GM12865 (cell line): ENCODE data around the gene EIF4E2.
"Not testable (repeated sequence)": the region's sequence is repeated elsewhere in the genome, so short reads cannot be mapped to it uniquely, and the experiment has no call there.

ENCODE experiments used
- DNase-seq: peaks from one replicate; pipeline ENCODE4 v3.0.0; 2010; ENCODE audit warnings: low read depth
- H3K4me3 ChIP-seq: 2 replicates; pipeline ENCODE4 v1.5.1; 2011; ENCODE audit warnings: mild to moderate bottlenecking, low read depth, low read length, control low read depth
- CTCF ChIP-seq: IDR thresholded peaks from 2 replicates; pipeline ENCODE4 v1.5.1; 2011; ENCODE audit warnings: low read length, control low read depth, low read depth, inconsistent platforms; ENCODE audit not compliant: insufficient read depth; ENCODE audit errors: missing control alignments

The EIF4E2 gene

GRCh38 chr2:232567721-232568120, 17.2 kb downstream of the EIF4E2 start:
- H3K4me3 ChIP-seq = no peak overlapping the region
- DNase-seq = no peak
- no peak for TF ChIP-seq CTCF

GRCh38 chr2:232568161-232568560, 17.7 kb downstream of the EIF4E2 start:
- DNase-seq = no peak
- no peak for TF ChIP-seq CTCF

GRCh38 chr2:232569541-232569940, 19.1 kb downstream of the EIF4E2 start:
- no peak for TF ChIP-seq CTCF
- DNase-seq = no peak
- no peak overlapping the region for H3K4me3 ChIP-seq

More at GRCh38 chr2:232568161-232568560, 17.7 kb downstream of the EIF4E2 start:
- H3K4me3 ChIP-seq = no peak overlapping the region

GRCh38 chr2:232570481-232570880, 20.0 kb downstream of the EIF4E2 start:
- H3K4me3 ChIP-seq, DNase-seq: not testable (repeated sequence)

- no peak for DNase-seq
- no peak for TF ChIP-seq CTCF
- no peak overlapping the region for H3K4me3 ChIP-seq
Measured at GRCh38 chr2:232571026-232571474, 20.6 kb downstream of the EIF4E2 start.

- DNase-seq = no peak
- H3K4me3 ChIP-seq = no peak overlapping the region
- TF ChIP-seq CTCF = no peak
Measured at GRCh38 chr2:232573042-232573441, 22.6 kb downstream of the EIF4E2 start.

- H3K4me3 ChIP-seq = no peak overlapping the region
- TF ChIP-seq CTCF = no peak
- no peak for DNase-seq
Measured at GRCh38 chr2:232573771-232574435, 23.4 kb downstream of the EIF4E2 start.
